ENCODE measurements around the gene LIG1. TPM values are rescaled to one million over a fixed set of nuclear protein-coding genes. Genes with fewer than 3 reads are reported as not detected.

The LIG1 gene
- total RNA-seq, 3 donors from 2014 or later: 16.0 to 42.7 (median 29.6) TPM

DNA sequence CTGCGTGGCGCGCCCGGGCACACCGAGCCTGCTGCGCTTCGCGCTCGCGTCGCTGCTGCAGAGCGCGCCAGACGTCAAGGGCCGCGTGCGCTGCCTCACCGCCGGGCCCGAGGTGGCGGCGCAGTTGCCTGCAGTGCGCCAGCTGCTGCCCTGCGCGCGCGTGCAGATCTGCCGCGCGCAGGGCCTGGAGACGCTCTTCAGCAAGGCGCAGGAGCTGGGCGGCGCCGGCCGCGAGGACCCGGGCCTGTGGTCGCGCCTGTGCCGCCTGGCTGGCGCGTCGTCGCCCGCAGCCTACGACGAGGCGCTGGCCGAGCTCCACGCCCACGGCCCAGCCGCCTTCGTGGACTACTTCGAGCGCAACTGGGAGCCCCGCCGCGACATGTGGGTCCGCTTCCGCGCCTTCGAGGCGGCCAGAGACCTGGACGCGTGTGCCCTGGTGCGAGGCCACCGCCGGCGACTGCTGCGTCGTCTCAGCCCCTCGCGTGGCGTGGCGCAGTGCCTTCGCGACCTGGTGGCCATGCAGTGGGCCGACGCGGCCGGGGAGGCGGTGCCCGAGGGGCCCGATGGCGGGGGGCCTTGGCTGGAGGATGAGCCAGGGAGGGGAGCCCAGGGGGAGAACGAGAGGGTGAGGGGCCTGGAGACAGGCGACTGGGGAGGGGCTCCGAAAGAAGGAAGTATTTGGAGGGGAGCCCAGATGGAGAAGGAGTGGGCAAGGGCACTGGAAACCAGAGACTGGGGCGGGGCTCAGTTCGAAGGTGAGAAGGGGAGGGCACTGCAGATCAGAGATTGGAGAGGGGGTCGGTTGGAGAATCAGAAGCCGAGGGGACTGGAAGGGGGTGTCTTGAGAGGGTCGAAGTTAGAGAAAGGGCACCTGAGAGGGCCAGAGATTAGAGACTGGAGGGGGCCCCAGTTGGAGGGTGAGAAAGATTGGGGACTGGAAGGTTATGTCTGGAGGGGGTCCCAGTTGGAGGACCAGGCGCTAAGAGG is 25.0 kb upstream of the LIG1 start:
- DNase-seq (no peak), ATAC-seq (no peak)
- TF ChIP-seq, protein P1, sequence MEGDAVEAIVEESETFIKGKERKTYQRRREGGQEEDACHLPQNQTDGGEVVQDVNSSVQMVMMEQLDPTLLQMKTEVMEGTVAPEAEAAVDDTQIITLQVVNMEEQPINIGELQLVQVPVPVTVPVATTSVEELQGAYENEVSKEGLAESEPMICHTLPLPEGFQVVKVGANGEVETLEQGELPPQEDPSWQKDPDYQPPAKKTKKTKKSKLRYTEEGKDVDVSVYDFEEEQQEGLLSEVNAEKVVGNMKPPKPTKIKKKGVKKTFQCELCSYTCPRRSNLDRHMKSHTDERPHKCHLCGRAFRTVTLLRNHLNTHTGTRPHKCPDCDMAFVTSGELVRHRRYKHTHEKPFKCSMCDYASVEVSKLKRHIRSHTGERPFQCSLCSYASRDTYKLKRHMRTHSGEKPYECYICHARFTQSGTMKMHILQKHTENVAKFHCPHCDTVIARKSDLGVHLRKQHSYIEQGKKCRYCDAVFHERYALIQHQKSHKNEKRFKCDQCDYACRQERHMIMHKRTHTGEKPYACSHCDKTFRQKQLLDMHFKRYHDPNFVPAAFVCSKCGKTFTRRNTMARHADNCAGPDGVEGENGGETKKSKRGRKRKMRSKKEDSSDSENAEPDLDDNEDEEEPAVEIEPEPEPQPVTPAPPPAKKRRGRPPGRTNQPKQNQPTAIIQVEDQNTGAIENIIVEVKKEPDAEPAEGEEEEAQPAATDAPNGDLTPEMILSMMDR (IDR thresholded peaks at IDR 0.05): no peak

DNA sequence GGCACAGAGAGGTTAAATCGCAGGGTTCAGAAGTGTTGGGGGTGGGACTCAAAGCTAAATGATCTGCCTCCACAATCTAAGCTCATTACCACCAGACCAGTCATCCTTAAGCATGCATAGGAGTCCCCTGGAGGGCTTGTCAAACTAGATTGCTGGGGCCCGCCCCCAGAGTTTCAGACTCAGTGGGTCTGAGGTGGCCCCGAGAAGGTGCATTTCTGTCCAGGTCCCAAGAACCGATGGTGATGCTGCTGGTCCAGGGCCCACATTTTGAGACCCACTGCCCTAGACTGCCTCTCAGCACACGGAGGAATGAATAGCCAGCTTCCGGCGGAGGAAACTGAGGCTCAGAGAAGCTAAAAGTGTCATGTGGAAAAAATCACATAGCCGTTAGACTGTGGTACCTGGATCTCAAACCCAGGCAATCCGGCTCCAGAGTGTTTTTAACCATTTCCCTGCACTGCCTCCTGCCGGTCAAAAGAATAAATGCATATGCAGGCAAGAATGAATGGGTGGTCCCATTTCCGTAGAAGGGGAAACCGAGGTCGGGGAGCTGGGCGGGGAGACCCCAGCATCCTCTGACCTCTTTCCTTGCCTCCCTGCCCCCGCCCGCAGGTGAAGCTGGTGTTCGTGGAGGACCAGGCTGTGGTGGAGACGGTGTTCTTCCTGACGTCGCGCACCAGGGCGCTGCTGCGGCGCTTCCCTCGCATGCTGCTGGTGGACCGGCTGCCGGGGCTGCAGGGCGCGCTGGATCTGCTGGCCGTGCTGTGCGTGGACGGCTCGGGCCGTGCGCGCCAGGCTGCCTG is 24.1 kb upstream of the LIG1 start:
- Histone ChIP-seq H3K4me1 (ENCODE audit: low read depth) (no peaks in the 10 kb centered on the region), H3K36me3 (ENCODE audit: low read depth) (no peaks in the 10 kb centered on the region), H3K4me3 (no peak overlapping the region), H3K9me3 (no peaks in the 10 kb centered on the region)
- ATAC-seq (no peak), DNase-seq (peak in 1 of 3 donors; percentile 26)
- intact Hi-C loops (cut with DNase I, micrococcal nuclease): no loop called here
- TF ChIP-seq, protein P1 (IDR thresholded peaks at IDR 0.05): no peak

More for the DNA sequence above, 25.0 kb upstream of the LIG1 start:
- no peak overlapping the region for H3K4me3 ChIP-seq
- H3K4me1 ChIP-seq (ENCODE audit: low read depth): no peaks in the 10 kb centered on the region
- intact Hi-C loops (cut with DNase I, micrococcal nuclease): no loop called here
- no peaks in the 10 kb centered on the region for H3K9me3 ChIP-seq
- no peaks in the 10 kb centered on the region for H3K36me3 ChIP-seq (ENCODE audit: low read depth)

DNA sequence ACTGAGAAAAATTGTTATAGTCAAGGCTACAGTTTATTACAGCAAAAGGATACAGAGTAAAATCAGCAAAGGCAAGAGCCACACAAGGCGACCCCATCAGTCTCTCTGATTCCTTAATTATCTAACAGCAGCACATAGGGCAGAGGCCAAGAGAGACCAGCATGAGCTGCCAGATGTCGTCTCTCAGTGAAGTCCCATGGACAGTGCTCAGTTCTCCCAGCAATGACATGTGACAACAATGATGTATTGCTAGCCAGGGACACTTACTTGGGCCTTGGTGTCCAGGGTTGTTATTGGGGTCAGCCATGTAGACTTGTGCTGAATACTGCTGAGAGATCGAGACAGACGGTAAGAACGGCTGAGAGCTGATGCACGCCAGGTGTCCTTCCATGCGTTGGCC is 22.6 kb upstream of the LIG1 start:
- H3K4me1 ChIP-seq (ENCODE audit: low read depth): no peaks in the 10 kb centered on the region
- no peaks in the 10 kb centered on the region for H3K36me3 ChIP-seq (ENCODE audit: low read depth)
- TF ChIP-seq, protein P1 (IDR thresholded peaks at IDR 0.05): no peak
- H3K4me3 ChIP-seq: no peak overlapping the region
- no peak for ATAC-seq
- no peaks in the 10 kb centered on the region for H3K9me3 ChIP-seq
- DNase-seq: no peak
- intact Hi-C loops (cut with DNase I, micrococcal nuclease): no loop called here

DNA sequence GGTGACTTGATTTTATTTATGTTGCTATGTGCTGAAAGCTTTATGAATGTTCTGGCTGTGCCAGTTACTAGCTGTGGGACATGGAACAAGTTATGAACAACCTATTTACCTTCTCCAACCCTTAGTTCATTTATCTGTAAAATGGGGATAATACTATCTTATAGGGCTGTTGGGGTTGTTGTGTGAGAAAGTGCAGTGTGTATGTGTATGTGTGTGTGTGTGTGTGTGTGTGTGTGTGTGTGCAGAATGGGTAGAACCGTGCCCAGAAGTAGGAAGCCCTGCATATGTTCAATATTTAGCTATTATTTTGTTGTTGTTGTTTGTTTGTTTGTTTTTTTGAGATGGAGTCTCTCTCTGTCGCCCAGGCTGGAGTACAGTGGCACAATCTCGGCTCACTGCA is 20.7 kb upstream of the LIG1 start:
- no peak overlapping the region for H3K4me3 ChIP-seq
- H3K36me3 ChIP-seq (ENCODE audit: low read depth): no peaks in the 10 kb centered on the region
- no peaks in the 10 kb centered on the region for H3K4me1 ChIP-seq (ENCODE audit: low read depth)
- ATAC-seq (no peak), DNase-seq (no peak)
- TF ChIP-seq, protein P1 (IDR thresholded peaks at IDR 0.05): no peak
- H3K9me3 ChIP-seq: no peaks in the 10 kb centered on the region
- intact Hi-C loops (cut with DNase I, micrococcal nuclease): no loop called here

DNA sequence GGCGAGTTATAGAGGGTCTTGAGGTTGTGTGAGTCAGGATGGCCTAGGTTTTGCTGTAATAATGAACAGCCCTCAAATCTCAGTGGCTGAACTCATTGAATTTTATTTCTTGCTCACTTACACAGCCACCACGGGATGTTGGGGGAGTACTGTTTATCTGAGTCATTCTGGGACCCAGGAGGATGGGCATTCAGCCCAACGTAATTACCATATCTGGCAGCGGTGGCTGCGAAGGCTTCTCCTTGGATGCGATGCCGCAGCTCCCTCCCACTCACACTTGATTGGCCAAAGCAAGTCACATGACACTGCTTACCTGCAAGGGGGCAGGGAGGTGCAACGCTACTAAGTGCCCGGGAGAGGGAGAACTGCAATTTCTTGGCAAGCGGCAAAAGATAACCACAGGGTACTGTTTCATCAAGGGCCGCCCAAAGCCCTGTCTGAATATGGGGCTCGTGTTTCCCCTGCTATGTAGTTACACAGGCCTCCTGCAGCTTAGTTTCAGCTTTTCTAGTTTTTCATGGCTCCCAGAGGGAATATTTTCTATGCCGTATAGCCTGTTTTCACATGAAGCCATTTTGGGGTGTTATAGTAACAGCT is 20.2 kb upstream of the LIG1 start:
- no peaks in the 10 kb centered on the region for H3K9me3 ChIP-seq
- no peak for ATAC-seq
- TF ChIP-seq, protein P1 (IDR thresholded peaks at IDR 0.05): no peak
- no peaks in the 10 kb centered on the region for H3K36me3 ChIP-seq (ENCODE audit: low read depth)
- no peaks in the 10 kb centered on the region for H3K4me1 ChIP-seq (ENCODE audit: low read depth)
- intact Hi-C loops (cut with DNase I, micrococcal nuclease): no loop called here
- DNase-seq: peak in 1 of 3 donors; percentile 17
- H3K4me3 ChIP-seq: no peak overlapping the region

Data from mucosa of descending colon (tissue), 3 donors.